ENCODE results near the gene RASL10A. TPM values are rescaled to one million over a fixed set of nuclear protein-coding genes. Genes with fewer than 3 reads are reported as not detected.

RASL10A gene
- total and polyA plus RNA-seq, 9 of the 15 experiments (the other 6 are each of a cell fraction or from before 2014, with no cell fraction given): 0.17 to 1.2 (median 0.45) TPM; not detected in 3

GRCh38 chr22:29315286-29316140, at the start of gene RASL10A (continued):
- TF ChIP-seq IRF9 (tag; IDR thresholded peaks at IDR 0.05) (no peak), ZKSCAN1 (IDR thresholded peaks at IDR 0.05; ENCODE audit: low read depth, low read length) (peak; percentile 74; the same call in 1 of the 2 replicates), DNMT1 (IDR thresholded peaks at IDR 0.05) (no peak), UBTF (IDR thresholded peaks at IDR 0.05; ENCODE audit: borderline replicate concordance in 1 of 2, low read depth in 2 of 2, low read length in 2 of 2) (no peak), HEY1 (CRISPR knock-in tag; IDR thresholded peaks at IDR 0.05; ENCODE audit: borderline replicate concordance) (no peak), ZNF740 (CRISPR knock-in tag; IDR thresholded peaks at IDR 0.05) (0 out of 2 replicates have a peak, but pooled peaks have one; percentile 27), ZNF740 (tag; IDR thresholded peaks at IDR 0.05) (no peak), ATF4 (CRISPR knock-in tag; IDR thresholded peaks at IDR 0.05) (no peak), SMARCB1 (IDR thresholded peaks at IDR 0.05; ENCODE audit: insufficient read length, low read depth) (no peak), FOXJ3 (CRISPR knock-in tag; IDR thresholded peaks at IDR 0.05) (no peak), BDP1 (IDR thresholded peaks at IDR 0.05; ENCODE audit: insufficient read depth, insufficient read length) (no peak), SREBF2 (CRISPR knock-in tag; IDR thresholded peaks at IDR 0.05) (no peak)

Measured in K562 (cell line).